Measurements from ENCODE around the gene CHST9. TPM values are rescaled to one million over a fixed set of nuclear protein-coding genes. Genes with fewer than 3 reads are reported as not detected.
A peak's percentile ranks its signal among the peaks of the same experiment; 100 is the strongest.
"Not testable (repeated sequence)": the region's sequence is repeated elsewhere in the genome, so short reads cannot be mapped to it uniquely, and the experiment has no call there.

Gene CHST9, protein sequence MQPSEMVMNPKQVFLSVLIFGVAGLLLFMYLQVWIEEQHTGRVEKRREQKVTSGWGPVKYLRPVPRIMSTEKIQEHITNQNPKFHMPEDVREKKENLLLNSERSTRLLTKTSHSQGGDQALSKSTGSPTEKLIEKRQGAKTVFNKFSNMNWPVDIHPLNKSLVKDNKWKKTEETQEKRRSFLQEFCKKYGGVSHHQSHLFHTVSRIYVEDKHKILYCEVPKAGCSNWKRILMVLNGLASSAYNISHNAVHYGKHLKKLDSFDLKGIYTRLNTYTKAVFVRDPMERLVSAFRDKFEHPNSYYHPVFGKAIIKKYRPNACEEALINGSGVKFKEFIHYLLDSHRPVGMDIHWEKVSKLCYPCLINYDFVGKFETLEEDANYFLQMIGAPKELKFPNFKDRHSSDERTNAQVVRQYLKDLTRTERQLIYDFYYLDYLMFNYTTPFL
- total RNA-seq (2014; rRNA removed; shearing (Covaris generic)) (14.3 and 15.5 TPM in 2 replicates), polyA plus RNA-seq (2016; fragmentation: Nextera tagmentation; extraction: Ambion mirVana) (13.8 and 16.8 TPM in 2 replicates)
- long read RNA-seq, full-length matches to known transcripts = 6 of 8 reads
- long read RNA-seq, partial matches to known transcripts = 0 of 8 reads
- long read RNA-seq, other reads (novel, unspliced or antisense) = 2 of 8 reads

- Histone ChIP-seq H3K4me1 (ENCODE audit: insufficient read depth) (peaks cover 29% of the 10 kb centered on the region), H3K79me2 (replicated peaks; ENCODE audit: insufficient read depth) (peaks cover 30% of the 10 kb centered on the region), H3K4me3 (peak within 1 kb of the TSS; percentile 81), H3K27ac (ENCODE audit: low read depth) (no peak within 1 kb of the TSS), H2AFZ (peak within 1 kb of the TSS; percentile 88), H3F3A (replicated peaks; ENCODE audit: low read depth) (no peaks in the 10 kb centered on the region), H3K9me2 (ENCODE audit: insufficient read depth) (no peaks in the 10 kb centered on the region), H3K27me3 (ENCODE audit: insufficient read depth) (peaks cover 8% of the 10 kb centered on the region; the same call in 1 of the 2 replicates), H4K20me1 (replicated peaks; ENCODE audit: insufficient read depth) (0 out of 2 replicates have a peak, but pooled peaks cover 3% of the 10 kb centered on the region), H3K36me3 (ENCODE audit: insufficient read depth) (no peaks in the 10 kb centered on the region), H3K4me2 (peak within 1 kb of the TSS; percentile 85)
- H3K9me3 Mint-ChIP-seq = no peaks in the 10 kb centered on the region
- H3K4me1 Mint-ChIP-seq = peaks cover 28% of the 10 kb centered on the region
- peak; percentile 94 for ATAC-seq
- peak; percentile 80 for DNase-seq (ENCODE audit: low spot score)
- peak within 1 kb of the TSS; percentile 34; the same call in 1 of the 2 replicates for H3K27ac Mint-ChIP-seq
- H3K27me3 Mint-ChIP-seq (ENCODE audit: insufficient read depth, low read depth, poor library complexity) = peaks cover 11% of the 10 kb centered on the region
- peak within 1 kb of the TSS; percentile 91 for H3K4me3 Mint-ChIP-seq
- no peaks in the 10 kb centered on the region for H3K36me3 Mint-ChIP-seq (ENCODE audit: low read depth)
- peak; percentile 36; the same call in 1 of the 2 replicates for TF ChIP-seq POLR2AphosphoS5 (IDR thresholded peaks at IDR 0.05; ENCODE audit: low read depth)
- TF ChIP-seq, protein P1, sequence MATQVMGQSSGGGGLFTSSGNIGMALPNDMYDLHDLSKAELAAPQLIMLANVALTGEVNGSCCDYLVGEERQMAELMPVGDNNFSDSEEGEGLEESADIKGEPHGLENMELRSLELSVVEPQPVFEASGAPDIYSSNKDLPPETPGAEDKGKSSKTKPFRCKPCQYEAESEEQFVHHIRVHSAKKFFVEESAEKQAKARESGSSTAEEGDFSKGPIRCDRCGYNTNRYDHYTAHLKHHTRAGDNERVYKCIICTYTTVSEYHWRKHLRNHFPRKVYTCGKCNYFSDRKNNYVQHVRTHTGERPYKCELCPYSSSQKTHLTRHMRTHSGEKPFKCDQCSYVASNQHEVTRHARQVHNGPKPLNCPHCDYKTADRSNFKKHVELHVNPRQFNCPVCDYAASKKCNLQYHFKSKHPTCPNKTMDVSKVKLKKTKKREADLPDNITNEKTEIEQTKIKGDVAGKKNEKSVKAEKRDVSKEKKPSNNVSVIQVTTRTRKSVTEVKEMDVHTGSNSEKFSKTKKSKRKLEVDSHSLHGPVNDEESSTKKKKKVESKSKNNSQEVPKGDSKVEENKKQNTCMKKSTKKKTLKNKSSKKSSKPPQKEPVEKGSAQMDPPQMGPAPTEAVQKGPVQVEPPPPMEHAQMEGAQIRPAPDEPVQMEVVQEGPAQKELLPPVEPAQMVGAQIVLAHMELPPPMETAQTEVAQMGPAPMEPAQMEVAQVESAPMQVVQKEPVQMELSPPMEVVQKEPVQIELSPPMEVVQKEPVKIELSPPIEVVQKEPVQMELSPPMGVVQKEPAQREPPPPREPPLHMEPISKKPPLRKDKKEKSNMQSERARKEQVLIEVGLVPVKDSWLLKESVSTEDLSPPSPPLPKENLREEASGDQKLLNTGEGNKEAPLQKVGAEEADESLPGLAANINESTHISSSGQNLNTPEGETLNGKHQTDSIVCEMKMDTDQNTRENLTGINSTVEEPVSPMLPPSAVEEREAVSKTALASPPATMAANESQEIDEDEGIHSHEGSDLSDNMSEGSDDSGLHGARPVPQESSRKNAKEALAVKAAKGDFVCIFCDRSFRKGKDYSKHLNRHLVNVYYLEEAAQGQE (IDR thresholded peaks at IDR 0.05; ENCODE audit: unreplicated experiment) = no peak
- no peak for TF ChIP-seq ZNF462 (CRISPR knock-in tag; IDR thresholded peaks at IDR 0.05)
- no peak for TF ChIP-seq ZNF331 (CRISPR knock-in tag; IDR thresholded peaks at IDR 0.05; ENCODE audit: low read depth)
- TF ChIP-seq CREB1 (CRISPR knock-in tag; IDR thresholded peaks at IDR 0.05; ENCODE audit: low read depth) = no peak
- no peak for TF ChIP-seq NANOG (IDR thresholded peaks at IDR 0.05; ENCODE audit: borderline replicate concordance)
These were observed at the start of gene CHST9 for GRCh38 chr18:27185025-27185763. TSS of gene CHST9 (minus strand) at chr18:27185308. CDS start at chr18:27142809, 42,499 bp downstream.

GRCh38 chr18:27232355-27232754 lies 47.2 kb upstream of the CHST9 start:
- H3K27me3 ChIP-seq (ENCODE audit: insufficient read depth); H3K4me3 Mint-ChIP-seq; H4K20me1 ChIP-seq (replicated peaks; ENCODE audit: insufficient read depth); H3K36me3 Mint-ChIP-seq (ENCODE audit: low read depth); ATAC-seq; H3F3A ChIP-seq (replicated peaks; ENCODE audit: low read depth); DNase-seq (ENCODE audit: low spot score); H3K79me2 ChIP-seq (replicated peaks; ENCODE audit: insufficient read depth); H3K36me3 ChIP-seq (ENCODE audit: insufficient read depth); H3K9me3 Mint-ChIP-seq; H3K27me3 Mint-ChIP-seq (ENCODE audit: insufficient read depth, low read depth, poor library complexity); H3K9me2 ChIP-seq (ENCODE audit: insufficient read depth); H3K4me3 ChIP-seq; H2AFZ ChIP-seq: not testable (repeated sequence)
- Histone ChIP-seq H3K27ac (ENCODE audit: low read depth) (peak overlapping the region; percentile 84), H3K4me1 (ENCODE audit: insufficient read depth) (peaks cover 46% of the 10 kb centered on the region), H3K4me2 (peak overlapping the region; percentile 48; the same call in 1 of the 2 replicates)
- Mint-ChIP-seq H3K4me1 (peaks cover 39% of the 10 kb centered on the region), H3K27ac (peak overlapping the region; percentile 86)
